CD4-positive, alpha-beta T cell treated with Interleukin-15 for 1 hour (primary cell): ENCODE data around the gene COX7A1.

Experiments
- DNase-seq: peaks from one replicate; pipeline ENCODE4 v3.0.0-alpha.2; 2020

COX7A1 gene

GRCh38 chr19:36111200-36111539 is 41.1 kb downstream of the COX7A1 start:
- no peak for DNase-seq

DNA sequence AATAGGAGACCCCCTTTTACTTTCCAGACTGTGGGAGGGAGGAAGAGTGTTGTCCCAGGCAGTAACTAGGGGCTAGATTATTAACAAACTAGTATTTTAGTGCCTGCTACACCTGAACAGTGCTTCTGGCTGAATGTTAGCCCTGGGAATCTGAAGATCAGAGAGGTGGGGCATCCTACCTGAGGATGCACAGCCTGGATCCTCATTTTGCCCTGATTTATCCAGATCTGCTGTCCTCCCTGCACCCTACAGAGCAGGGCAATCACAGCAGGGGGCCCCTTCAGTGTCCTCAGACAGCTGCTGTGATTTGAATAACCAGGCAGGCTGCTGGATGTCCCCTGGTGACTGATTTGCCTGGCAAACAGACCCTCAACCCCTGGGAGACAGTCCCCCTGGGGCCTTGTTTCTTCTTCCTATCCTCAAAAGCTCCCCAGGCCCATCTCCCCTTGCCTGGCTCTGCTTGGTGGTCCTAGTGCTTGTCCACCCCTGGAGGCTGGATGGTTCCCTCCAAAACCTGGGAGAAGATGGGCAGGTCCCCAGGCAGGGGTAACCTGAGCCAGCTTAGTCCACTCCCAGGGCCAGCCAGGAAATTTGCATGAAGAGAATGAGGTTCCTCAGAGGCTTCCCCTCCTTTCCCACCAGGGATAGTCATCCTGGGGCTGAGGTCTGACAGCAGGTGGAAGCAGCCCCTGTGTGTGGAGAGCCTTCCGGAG is 41.6 kb downstream of the COX7A1 start, which contains the start of gene OVOL3:
Gene OVOL3 (plus strand): TSS at position 657 of the 713 bp plus-strand sequence. CDS start 60 bp downstream, outside the sequence.
- DNase-seq: no peak

- no peak for DNase-seq
Measured at GRCh38 chr19:36108684-36109083, 43.6 kb downstream of the COX7A1 start.

GRCh38 chr19:36106991-36107390 is 45.3 kb downstream of the COX7A1 start:
- no peak for DNase-seq

- no peak for DNase-seq
Measured at GRCh38 chr19:36106441-36106840, 45.8 kb downstream of the COX7A1 start.

DNA sequence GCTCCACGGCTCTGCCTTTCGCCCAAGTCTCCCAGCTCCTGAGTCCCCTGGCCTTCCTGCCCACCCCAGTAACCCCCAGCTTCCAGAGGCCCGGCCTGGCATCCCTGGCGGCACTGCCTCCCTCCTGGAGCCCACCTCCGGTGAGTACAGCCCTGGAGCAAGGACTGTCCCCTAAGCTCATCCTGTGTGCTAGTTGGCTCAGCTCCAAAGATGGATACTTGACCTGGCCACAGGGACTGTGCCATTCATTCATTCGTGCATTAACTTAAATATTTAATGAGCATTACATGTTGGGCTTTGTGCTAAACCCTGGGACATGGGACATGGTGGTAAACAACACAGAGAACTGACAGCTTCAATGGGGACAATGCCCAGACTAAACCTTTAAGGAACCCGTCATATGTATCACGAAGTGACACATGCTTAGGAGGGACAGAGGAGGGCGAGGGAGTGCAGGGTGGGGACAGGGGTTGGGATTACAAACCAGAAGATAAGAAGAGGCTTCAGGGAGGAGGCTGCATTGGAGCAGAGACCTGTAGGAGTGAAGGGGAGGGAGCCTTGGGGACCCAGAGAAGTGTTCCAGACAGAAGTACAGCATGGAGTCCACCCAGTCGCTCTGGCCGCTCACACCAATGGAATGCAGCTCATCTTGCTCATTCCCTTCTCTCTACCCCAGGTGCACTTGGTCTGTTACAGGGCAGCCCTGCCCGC is 48.2 kb downstream of the COX7A1 start:
- DNase-seq: no peak

DNA sequence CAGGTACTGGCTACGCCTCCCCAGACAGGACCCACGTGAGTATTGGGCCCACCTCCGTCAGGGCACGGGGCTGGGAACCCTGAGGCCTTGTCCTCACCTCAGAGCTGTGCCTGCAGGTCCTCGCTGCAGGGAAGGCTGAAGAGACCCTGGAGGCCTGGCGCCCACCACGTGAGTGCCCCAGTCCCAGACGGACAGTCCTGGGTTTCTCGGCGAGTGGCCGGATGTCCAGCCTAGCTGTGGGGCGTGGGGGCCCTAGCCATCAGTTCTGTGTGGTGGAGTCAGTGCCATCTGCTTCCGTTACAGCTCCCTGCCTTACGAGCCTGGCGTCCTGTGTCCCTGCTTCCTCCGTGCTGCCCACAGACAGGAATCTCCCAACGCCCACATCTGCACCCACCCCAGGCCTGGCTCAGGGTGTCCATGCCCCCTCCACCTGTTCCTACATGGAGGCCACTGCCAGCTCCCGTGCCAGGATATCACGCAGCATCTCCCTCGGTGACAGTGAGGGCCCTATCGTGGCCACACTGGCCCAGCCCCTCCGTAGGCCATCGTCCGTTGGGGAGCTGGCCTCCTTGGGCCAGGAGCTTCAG is 49.1 kb downstream of the COX7A1 start:
- DNase-seq: no peak

DNA sequence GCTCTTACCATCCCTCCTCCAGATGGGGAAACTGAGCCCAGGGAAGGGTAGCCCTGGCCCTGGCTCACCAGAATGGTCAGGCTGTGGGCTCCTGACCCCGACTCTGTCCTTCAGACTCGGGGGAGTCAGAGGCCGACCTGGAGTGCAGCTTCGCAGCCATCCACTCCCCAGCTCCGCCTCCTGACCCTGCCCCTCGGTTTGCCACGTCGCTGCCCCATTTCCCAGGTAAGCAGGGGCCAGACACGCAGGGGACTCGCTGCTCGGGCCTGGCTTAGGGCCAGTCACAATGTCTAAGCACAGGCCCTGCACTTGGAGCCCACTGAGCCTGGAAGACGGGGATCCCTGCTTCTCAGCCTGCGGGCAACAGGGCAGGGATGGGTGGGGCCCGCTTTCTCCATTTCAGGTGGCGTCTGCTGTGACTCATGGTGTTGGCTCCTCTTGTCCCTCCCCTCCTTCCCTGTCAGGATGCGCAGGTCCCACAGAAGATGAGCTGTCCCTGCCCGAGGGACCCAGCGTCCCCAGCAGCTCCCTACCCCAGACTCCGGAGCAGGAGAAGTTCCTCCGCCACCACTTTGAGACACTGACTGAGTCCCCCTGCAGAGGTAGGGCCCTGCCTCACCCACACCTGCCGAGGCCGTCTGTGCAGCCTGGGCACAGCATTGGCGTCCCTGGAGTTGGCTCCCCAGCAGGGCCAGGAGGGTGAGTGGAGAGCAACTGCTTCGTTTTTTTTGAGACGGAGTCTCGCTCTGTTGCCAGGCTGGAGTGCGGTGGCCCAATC is 50.5 kb downstream of the COX7A1 start:
- DNase-seq: no peak
